Neural progenitor cell (in vitro differentiated cells): Measurements from ENCODE around the gene SRSF4. TPM values are rescaled to one million over a fixed set of nuclear protein-coding genes. Genes with fewer than 3 reads are reported as not detected.
A peak's percentile ranks its signal among the peaks of the same experiment; 100 is the strongest.

Source experiments
- DNase-seq: peaks from one replicate; pipeline ENCODE4 v3.0.0-alpha.2; 2016; ENCODE audit warnings: low spot score
- H2AFZ ChIP-seq: fragments of 200-600 bp; sonication (generic); replicated peaks from 2 replicates; pipeline ENCODE4 v1.6.1; 2016; ENCODE audit warnings: antibody characterized with exemption
- H3F3A ChIP-seq: fragments of 200-600 bp; sonication (generic); 2 replicates; pipeline ENCODE4 v1.6.1; 2016; ENCODE audit warnings: antibody characterized with exemption, low read depth
- H3K27ac ChIP-seq: fragments of 200-600 bp; sonication (generic); 2 replicates; pipeline ENCODE4 v1.5.1; 2016; ENCODE audit warnings: mild to moderate bottlenecking
- H3K27me3 ChIP-seq: fragments of 200-600 bp; sonication (generic); 2 replicates; pipeline ENCODE4 v1.6.1; 2016; ENCODE audit warnings: mild to moderate bottlenecking, moderate library complexity
- H3K36me3 ChIP-seq: fragments of 200-600 bp; sonication (generic); 2 replicates; pipeline ENCODE4 v1.5.1; 2016
- H3K4me1 ChIP-seq: fragments of 200-600 bp; sonication (generic); 2 replicates; pipeline ENCODE4 v1.6.1; 2016; ENCODE audit warnings: mixed run types
- H3K4me2 ChIP-seq: fragments of 200-600 bp; sonication (generic); 2 replicates; pipeline ENCODE4 v1.6.1; 2016
- H3K4me3 ChIP-seq: fragments of 200-600 bp; sonication (generic); 2 replicates; pipeline ENCODE4 v1.5.1; 2016
- H3K79me2 ChIP-seq: fragments of 200-600 bp; sonication (generic); 2 replicates; pipeline ENCODE4 v1.6.1; 2016; ENCODE audit warnings: low read depth
- H3K9ac ChIP-seq: fragments of 200-600 bp; sonication (generic); 2 replicates; pipeline ENCODE4 v1.6.1; 2016
- H3K9me3 ChIP-seq: fragments of 200-600 bp; sonication (generic); 2 replicates; pipeline ENCODE4 v1.5.1; 2016; ENCODE audit warnings: low read depth
- H4K20me1 ChIP-seq: fragments of 200-600 bp; sonication (generic); 2 replicates; pipeline ENCODE4 v1.6.1; 2016; ENCODE audit warnings: low read depth
- H3K27ac Mint-ChIP-seq: 3 replicates; pipeline ENCODE4 v1.8.0; 2021; ENCODE audit warnings: mixed read lengths
- H3K27me3 Mint-ChIP-seq: 2 replicates; pipeline ENCODE4 v1.8.0; 2022; ENCODE audit warnings: low read depth, mild to moderate bottlenecking, inconsistent platforms, moderate library complexity, mixed read lengths; ENCODE audit not compliant: insufficient read depth
- H3K36me3 Mint-ChIP-seq: 3 replicates; pipeline ENCODE4 v1.8.0; 2021; ENCODE audit warnings: mixed read lengths
- H3K4me1 Mint-ChIP-seq: 3 replicates; pipeline ENCODE4 v1.8.0; 2021; ENCODE audit warnings: mixed read lengths
- H3K4me3 Mint-ChIP-seq: 3 replicates; pipeline ENCODE4 v1.8.0; 2021; ENCODE audit warnings: mild to moderate bottlenecking, moderate library complexity, mixed read lengths
- H3K9me3 Mint-ChIP-seq: 3 replicates; pipeline ENCODE4 v1.8.0; 2020; ENCODE audit warnings: mixed read lengths
- CTCF ChIP-seq: fragments of 200-600 bp; sonication (generic); IDR thresholded peaks from 2 replicates; pipeline ENCODE4 v1.5.1; 2017; ENCODE audit warnings: antibody characterized with exemption, mild to moderate bottlenecking
- EZH2 ChIP-seq: fragments of 200-600 bp; sonication (generic); IDR thresholded peaks from 2 replicates; pipeline ENCODE4 v1.6.1; 2017; ENCODE audit warnings: antibody characterized with exemption, mild to moderate bottlenecking, moderate library complexity
- EZH2phosphoT487 ChIP-seq: fragments of 200-600 bp; sonication (generic); IDR thresholded peaks from 2 replicates; pipeline ENCODE4 v1.6.1; 2017; ENCODE audit warnings: antibody characterized with exemption
- total RNA-seq: library from RNA; depleted of rRNA; stranded (reverse); fragments of >200 nt; gene quantifications from 2 replicates; pipeline ENCODE4 v1.2.3, GENCODE V29; 2015; ENCODE audit warnings: low replicate concordance

Gene SRSF4
- total RNA-seq, 1 donor from 2014 or later, result 73.2 TPM

- no peak overlapping the region for H3K27ac ChIP-seq
- peaks cover 79% of the 10 kb centered on the region for H4K20me1 ChIP-seq
- no peak overlapping the region for H3K4me3 Mint-ChIP-seq
- no peak overlapping the region for H3K4me2 ChIP-seq
- peaks cover 9% of the 10 kb centered on the region for H3K9me3 Mint-ChIP-seq
- peaks cover 15% of the 10 kb centered on the region for H3K4me1 ChIP-seq
- peaks cover 4% of the 10 kb centered on the region for H3K36me3 ChIP-seq
- TF ChIP-seq EZH2 (no peak), CTCF (no peak), EZH2phosphoT487 (no peak)
- H3K27me3 ChIP-seq, result no peaks in the 10 kb centered on the region
- H3F3A ChIP-seq, result peaks cover 44% of the 10 kb centered on the region
- no peak overlapping the region for H3K27ac Mint-ChIP-seq
- peaks cover 14% of the 10 kb centered on the region for H3K4me1 Mint-ChIP-seq
- H3K9me3 ChIP-seq, result no peaks in the 10 kb centered on the region
- peaks cover 98% of the 10 kb centered on the region for H3K79me2 ChIP-seq
- no peaks in the 10 kb centered on the region for H3K27me3 Mint-ChIP-seq
- peaks cover 44% of the 10 kb centered on the region for H3K36me3 Mint-ChIP-seq
- no peak overlapping the region for H2AFZ ChIP-seq
- DNase-seq, result no peak
- peak overlapping the region; percentile 27 for H3K9ac ChIP-seq
- no peak overlapping the region for H3K4me3 ChIP-seq
Measured at GRCh38 chr1:29171521-29171920, 10.2 kb downstream of the SRSF4 start.

GRCh38 chr1:29171089-29171488 is 10.6 kb downstream of the SRSF4 start:
- Histone ChIP-seq H3K27ac (no peak overlapping the region), H3K4me2 (no peak overlapping the region), H3K9me3 (no peaks in the 10 kb centered on the region), H3K4me1 (peaks cover 19% of the 10 kb centered on the region), H4K20me1 (peaks cover 82% of the 10 kb centered on the region), H2AFZ (no peak overlapping the region), H3K79me2 (peaks cover 98% of the 10 kb centered on the region), H3K27me3 (no peaks in the 10 kb centered on the region), H3K9ac (peak overlapping the region; percentile 27), H3K36me3 (no peaks in the 10 kb centered on the region), H3F3A (peaks cover 48% of the 10 kb centered on the region), H3K4me3 (no peak overlapping the region)
- Mint-ChIP-seq H3K9me3 (peaks cover 7% of the 10 kb centered on the region), H3K27me3 (no peaks in the 10 kb centered on the region), H3K4me1 (peaks cover 18% of the 10 kb centered on the region), H3K36me3 (peaks cover 42% of the 10 kb centered on the region), H3K27ac (peak overlapping the region; percentile 58), H3K4me3 (no peak overlapping the region)
- no peak for DNase-seq
- TF ChIP-seq CTCF (no peak), EZH2 (no peak), EZH2phosphoT487 (no peak)

GRCh38 chr1:29169976-29170375 is 11.7 kb downstream of the SRSF4 start:
- no peak overlapping the region for H3K27ac ChIP-seq
- Mint-ChIP-seq H3K27me3 (no peaks in the 10 kb centered on the region), H3K4me1 (peaks cover 29% of the 10 kb centered on the region), H3K36me3 (peaks cover 40% of the 10 kb centered on the region), H3K4me3 (no peak overlapping the region), H3K9me3 (peaks cover 5% of the 10 kb centered on the region), H3K27ac (no peak overlapping the region)
- no peaks in the 10 kb centered on the region for H3K9me3 ChIP-seq
- H3K27me3 ChIP-seq, result no peaks in the 10 kb centered on the region
- H3K4me1 ChIP-seq, result peaks cover 30% of the 10 kb centered on the region
- H3K79me2 ChIP-seq, result peaks cover 100% of the 10 kb centered on the region
- no peak for TF ChIP-seq EZH2
- no peak for TF ChIP-seq EZH2phosphoT487
- TF ChIP-seq CTCF, result no peak
- H3K4me3 ChIP-seq, result no peak overlapping the region
- no peak for DNase-seq
- H3K9ac ChIP-seq, result no peak overlapping the region
- H3K4me2 ChIP-seq, result no peak overlapping the region
- H3F3A ChIP-seq, result peaks cover 59% of the 10 kb centered on the region
- peaks cover 91% of the 10 kb centered on the region for H4K20me1 ChIP-seq
- H2AFZ ChIP-seq, result no peak overlapping the region
- H3K36me3 ChIP-seq, result no peaks in the 10 kb centered on the region
